B cell (primary cell): ENCODE results near the gene MED16. TPM values are rescaled to one million over a fixed set of nuclear protein-coding genes. Genes with fewer than 3 reads are reported as not detected.

Source experiments
- ATAC-seq: fragments of 200-7000 bp; cut with Tn5 transposase; one replicate; pipeline ENCODE4 v1.10.0; 2021; ENCODE audit warnings: low read depth, mild to moderate bottlenecking, moderate number of reproducible peaks, moderate library complexity
- CTCF ChIA-PET: fragments of 350-600 bp; sonication (Branson Sonifier 250); formaldehyde crosslinking; loops from one replicate; lab custom pipeline; 2021; ENCODE audit warnings: antibody characterized with exemption, inconsistent platforms; lab: Charles Lee
- POLR2A ChIA-PET: fragments of 350-600 bp; sonication (Branson Sonifier 250); formaldehyde crosslinking; loops from one replicate; lab custom pipeline; 2021; ENCODE audit warnings: antibody characterized with exemption; lab: Charles Lee
- DNase-seq: peaks from one replicate; pipeline ENCODE4 v3.0.0; 2013
- H2AFZ ChIP-seq: 2 replicates; pipeline ENCODE4 v1.6.1; 2012; ENCODE audit warnings: mild to moderate bottlenecking, low read depth, low read length; ENCODE audit not compliant: insufficient read depth, poor library complexity, severe bottlenecking
- H3K27ac ChIP-seq, 2 donors: 1 replicate in 1 of 2; 2 replicates in 1 of 2; pipeline ENCODE4 v1.5.1; 2012 to 2013; ENCODE audit warnings: low read length in 2 of 2, mild to moderate bottlenecking in 2 of 2, moderate library complexity in 1 of 2
- H3K27me3 ChIP-seq, 4 experiments: fragments of 200-600 bp in 1 of 4; sonication (generic) in 1 of 4; replicated peaks in 1 of 4; 1 replicate in 2 of 4; 2 replicates in 2 of 4; pipeline versions ENCODE4 v1.6.1 to v1.7.0; 2013 to 2016; ENCODE audit warnings: low read length in 3 of 4, mild to moderate bottlenecking in 2 of 4, mixed read lengths in 1 of 4, moderate library complexity in 1 of 4; ENCODE audit not compliant: insufficient read depth in 4 of 4, control insufficient read depth in 3 of 4; ENCODE audit errors: control extremely low read depth in 1 of 4
- H3K36me3 ChIP-seq, 2 experiments: replicated peaks in 1 of 2; 1 replicate in 1 of 2; 2 replicates in 1 of 2; pipeline versions ENCODE4 v1.6.1 to v1.7.1; 2013; ENCODE audit warnings: low read length in 1 of 2; ENCODE audit not compliant: insufficient read depth in 2 of 2, control insufficient read depth in 1 of 2; ENCODE audit errors: control extremely low read depth in 1 of 2, extremely low read depth in 1 of 2
- H3K4me1 ChIP-seq, 2 donors: fragments of 200-600 bp in 1 of 2; sonication (generic) in 1 of 2; 1 replicate in 1 of 2; 2 replicates in 1 of 2; pipeline versions ENCODE4 v1.5.1 to v1.6.1; 2013 to 2017; ENCODE audit warnings: low read length in 2 of 2; ENCODE audit not compliant: control insufficient read depth in 2 of 2, insufficient read depth in 2 of 2
- H3K4me2 ChIP-seq: replicated peaks from 2 replicates; pipeline ENCODE3; 2012; ENCODE audit warnings: mild to moderate bottlenecking, low read depth, low read length; ENCODE audit not compliant: poor library complexity, severe bottlenecking
- H3K4me3 ChIP-seq, 5 experiments: fragments of 200-600 bp in 1 of 5; sonication (generic) in 1 of 5; 1 replicate in 3 of 5; 2 replicates in 2 of 5; pipeline versions ENCODE4 v1.5.1 to v1.7.0; 2011 to 2016; ENCODE audit warnings: low read length in 4 of 5, mild to moderate bottlenecking in 4 of 5, low read depth in 2 of 5, control low read depth in 1 of 5, moderate library complexity in 1 of 5; ENCODE audit not compliant: insufficient read depth in 1 of 5; ENCODE audit errors: control extremely low read depth in 1 of 5, extremely low read depth in 1 of 5
- H3K79me2 ChIP-seq: fragments of 200-600 bp; sonication (generic); one replicate; pipeline ENCODE4 v1.6.0; 2016; ENCODE audit warnings: low read length; ENCODE audit not compliant: control insufficient read depth, insufficient read depth
- H3K9ac ChIP-seq: fragments of 200-600 bp; sonication (generic); 2 replicates; pipeline ENCODE4 v1.6.1; 2017; ENCODE audit warnings: mild to moderate bottlenecking, low read length, moderate library complexity
- H3K9me3 ChIP-seq, 3 donors: one replicate each; pipeline versions ENCODE4 v1.6.1 to v1.7.1; 2013; ENCODE audit warnings: low read length in 2 of 3; ENCODE audit not compliant: control insufficient read depth in 2 of 3, insufficient read depth in 1 of 3; ENCODE audit errors: control extremely low read depth in 1 of 3
- H4K20me1 ChIP-seq: 2 replicates; pipeline ENCODE4 v1.6.0; 2012; ENCODE audit warnings: mild to moderate bottlenecking, low read length; ENCODE audit not compliant: insufficient read depth, control insufficient read depth, poor library complexity, severe bottlenecking
- H3K27ac Mint-ChIP-seq: one replicate; pipeline ENCODE4 v1.8.0; 2021; ENCODE audit warnings: mixed read lengths
- H3K27me3 Mint-ChIP-seq: one replicate; pipeline ENCODE4 v1.8.0; 2021; ENCODE audit warnings: mixed read lengths
- H3K4me1 Mint-ChIP-seq: one replicate; pipeline ENCODE4 v1.8.0; 2021; ENCODE audit warnings: mixed read lengths
- H3K4me3 Mint-ChIP-seq: one replicate; pipeline ENCODE4 v1.8.0; 2021; ENCODE audit warnings: mixed read lengths
- H3K9me3 Mint-ChIP-seq: one replicate; pipeline ENCODE4 v1.8.0; 2022; ENCODE audit warnings: mixed read lengths; ENCODE audit not compliant: insufficient read depth
- CTCF ChIP-seq: fragments of 200-600 bp; IDR thresholded peaks from one replicate; pipeline ENCODE4 v1.8.0; 2022; ENCODE audit warnings: antibody characterized with exemption, mild to moderate bottlenecking
- EZH2 ChIP-seq: IDR thresholded peaks from 2 replicates; pipeline ENCODE4 v1.6.1; 2012; ENCODE audit warnings: borderline replicate concordance, low read depth, mild to moderate bottlenecking, moderate library complexity, low read length; ENCODE audit not compliant: insufficient read depth, poor library complexity, severe bottlenecking
- WGBS: methylation state at CpG from one replicate; pipeline ENCODE4 v1.1.5; 2013; ENCODE audit warnings: missing lambda C conversion rate; ENCODE audit not compliant: insufficient coverage; 5-methylcytosine and 5-hydroxymethylcytosine counted together
- intact Hi-C: fragments of 100-400 bp; cut with micrococcal nuclease; formaldehyde crosslinking; loops from one replicate; pipeline ENCODE4 v1.10.0; 2022
- polyA plus RNA-seq: library from polyadenylated mRNA; depleted of rRNA; stranded (reverse); fragments of >200 nt; gene quantifications from 2 replicates; pipeline ENCODE4 v1.2.3, GENCODE V29; 2012
- total RNA-seq, 2 donors: library from RNA; stranded (reverse); fragments of 120-200 nt in 1 of 2; gene quantifications; 1 replicate in 1 of 2; 2 replicates in 1 of 2; pipeline versions ENCODE4 v1.2.3 to v1.2.4, GENCODE V29; 2013 to 2022

MED16 gene
- total and polyA plus RNA-seq, 2 donors (not counting 1 experiment from before 2014, with no cell fraction given) = 85.0 to 85.3 TPM

GRCh38 chr19:899336-900042 lies 6.5 kb upstream of the MED16 start:
- no peaks in the 10 kb centered on the region for H3K27me3 Mint-ChIP-seq
- ATAC-seq (no peak), DNase-seq (peak; percentile 23)
- H2AFZ ChIP-seq = no peak overlapping the region
- TF ChIP-seq EZH2 = no peak
- no peak for TF ChIP-seq CTCF
- WGBS = 92% methylated on average over 31 of the region's 32 CpGs
- H3K4me1 ChIP-seq = peaks cover 0 to 12% of the 10 kb centered on the region in 2 donors
- H3K79me2 ChIP-seq = peaks cover 32% of the 10 kb centered on the region
- H3K27me3 ChIP-seq = no peaks in the 10 kb centered on the region
- CTCF ChIA-PET = no interaction called here
- H3K4me2 ChIP-seq = no peak overlapping the region
- peaks cover 0 to 61% of the 10 kb centered on the region in 2 experiments for H3K36me3 ChIP-seq
- no peaks in the 10 kb centered on the region for H3K9me3 Mint-ChIP-seq
- H3K27ac ChIP-seq = no peak overlapping the region
- H3K27ac Mint-ChIP-seq = no peak overlapping the region
- peaks cover 63% of the 10 kb centered on the region for H4K20me1 ChIP-seq
- H3K9ac ChIP-seq = no peak overlapping the region
- intact Hi-C loops = no loop called here
- no peak overlapping the region for H3K4me3 Mint-ChIP-seq
- H3K9me3 ChIP-seq = no peaks in the 10 kb centered on the region
- peaks cover 24% of the 10 kb centered on the region for H3K4me1 Mint-ChIP-seq
- POLR2A ChIA-PET = interaction anchor here (0.6 to 1.3 kb wide), 3 partner anchors 10 to 921 kb away, joined by 3 to 12 read pairs (median 4); no protein-coding TSS in a partner anchor
- no peak overlapping the region for H3K4me3 ChIP-seq

- peaks cover 0 to 14% of the 10 kb centered on the region in 2 donors for H3K4me1 ChIP-seq
Measured at GRCh38 chr19:898663-899062, 5.7 kb upstream of the MED16 start.

More at GRCh38 chr19:898663-899062, 5.7 kb upstream of the MED16 start:
- Histone ChIP-seq H2AFZ (no peak overlapping the region), H3K4me3 (no peak overlapping the region), H3K27ac (peak overlapping the region; percentile 41 to 63), H3K27me3 (no peaks in the 10 kb centered on the region), H3K9ac (no peak overlapping the region), H3K9me3 (no peaks in the 10 kb centered on the region), H3K36me3 (peaks cover 0 to 55% of the 10 kb centered on the region in 2 experiments), H3K79me2 (peaks cover 24% of the 10 kb centered on the region), H3K4me2 (no peak overlapping the region), H4K20me1 (peaks cover 58% of the 10 kb centered on the region)
- WGBS = 72% methylated on average over 15 of the region's 20 CpGs
- ChIA-PET CTCF (interaction anchor here (1.3 kb wide), 3 partner anchors 11 to 35 kb away, joined by 4 to 5 read pairs (median 4); no protein-coding TSS in a partner anchor), POLR2A (interaction anchor here (0.6 to 1.0 kb wide), 2 partner anchors 10 to 368 kb away, joined by 5 to 8 read pairs; no protein-coding TSS in a partner anchor)
- intact Hi-C loops = no loop called here
- TF ChIP-seq EZH2 = no peak
- no peak for TF ChIP-seq CTCF
- H3K4me3 Mint-ChIP-seq = peak overlapping the region; percentile 42
- ATAC-seq = peak; percentile 70
- peak overlapping the region; percentile 92 for H3K27ac Mint-ChIP-seq
- DNase-seq = peak; percentile 76
- H3K9me3 Mint-ChIP-seq = no peaks in the 10 kb centered on the region
- H3K4me1 Mint-ChIP-seq = peaks cover 18% of the 10 kb centered on the region
- no peaks in the 10 kb centered on the region for H3K27me3 Mint-ChIP-seq
